SK-N-SH treated with all-trans-retinoic acid at 6 μM for 48 hours (cell line): ENCODE data around the gene CCM2.

Experiments used
- ATAC-seq: fragments of 200-7000 bp; cut with Tn5 transposase; 3 replicates; pipeline ENCODE4 v1.9.1; 2020; ENCODE audit warnings: mild to moderate bottlenecking, moderate library complexity
- BACH2 ChIP-seq: fragments of 250-450 bp; sonication (Bioruptor Pico); IDR thresholded peaks from 2 replicates; pipeline ENCODE4 v1.9.0; 2021; ENCODE audit warnings: mild to moderate bottlenecking, borderline replicate concordance
- CSDC2 ChIP-seq: fragments of 250-450 bp; sonication (Bioruptor Pico); IDR thresholded peaks from 2 replicates; pipeline ENCODE4 v1.5.0; 2020; ENCODE audit warnings: mild to moderate bottlenecking, moderate library complexity
- ESRRG ChIP-seq: fragments of 250-450 bp; sonication (Bioruptor Pico); IDR thresholded peaks from 2 replicates; pipeline ENCODE4 v1.6.1; 2021; ENCODE audit warnings: mild to moderate bottlenecking
- GLIS3 ChIP-seq: fragments of 250-450 bp; sonication (Bioruptor Pico); IDR thresholded peaks from 2 replicates; pipeline ENCODE4 v1.5.0; 2020; ENCODE audit warnings: mild to moderate bottlenecking, moderate library complexity
- ISL1 ChIP-seq: fragments of 250-450 bp; sonication (Bioruptor Pico); IDR thresholded peaks from 2 replicates; pipeline ENCODE4 v2.1.2; 2022; ENCODE audit warnings: mild to moderate bottlenecking, moderate library complexity
- OSR1 ChIP-seq: fragments of 250-450 bp; sonication (Bioruptor Pico); IDR thresholded peaks from 2 replicates; pipeline ENCODE4 v1.8.0; 2022; ENCODE audit warnings: moderate library complexity, mild to moderate bottlenecking, inconsistent platforms
- PPARA ChIP-seq: fragments of 250-450 bp; sonication (Bioruptor Pico); IDR thresholded peaks from 2 replicates; pipeline ENCODE4 v1.5.0; 2020; ENCODE audit warnings: mild to moderate bottlenecking, borderline replicate concordance
- RARB ChIP-seq: fragments of 250-450 bp; sonication (Bioruptor Pico); IDR thresholded peaks from 2 replicates; pipeline ENCODE4 v1.8.0; 2021; ENCODE audit warnings: mild to moderate bottlenecking, moderate library complexity
- SNAI2 ChIP-seq: fragments of 250-450 bp; sonication (Bioruptor Pico); IDR thresholded peaks from 2 replicates; pipeline ENCODE4 v1.5.0; 2020; ENCODE audit warnings: mild to moderate bottlenecking, moderate library complexity
- TCF4 ChIP-seq: fragments of 250-450 bp; sonication (Bioruptor Pico); IDR thresholded peaks from 2 replicates; pipeline ENCODE4 v1.8.0; 2021; ENCODE audit warnings: mild to moderate bottlenecking, moderate library complexity, borderline replicate concordance
- TOX ChIP-seq: fragments of 250-450 bp; sonication (Bioruptor Pico); IDR thresholded peaks from 2 replicates; pipeline ENCODE4 v1.8.0; 2021; ENCODE audit warnings: mild to moderate bottlenecking, moderate library complexity, borderline replicate concordance
- ZFP3 ChIP-seq: fragments of 250-450 bp; sonication (Bioruptor Pico); IDR thresholded peaks from 2 replicates; pipeline ENCODE4 v1.5.0; 2020; ENCODE audit warnings: mild to moderate bottlenecking, moderate library complexity
- ZFP30 ChIP-seq: fragments of 450-650 bp; formaldehyde crosslinking; IDR thresholded peaks from 2 replicates; pipeline ENCODE4 v1.5.0; 2022; ENCODE audit warnings: mild to moderate bottlenecking, moderate library complexity
- ZNF70 ChIP-seq: fragments of 450-650 bp; formaldehyde crosslinking; IDR thresholded peaks from 2 replicates; pipeline ENCODE4 v1.5.0; 2020; ENCODE audit warnings: mild to moderate bottlenecking, moderate library complexity
- ZNF8 ChIP-seq: fragments of 450-650 bp; formaldehyde crosslinking; IDR thresholded peaks from 2 replicates; pipeline ENCODE4 v1.5.0; 2020; ENCODE audit warnings: mild to moderate bottlenecking, moderate library complexity
- TF ChIP-seq, protein P1 (sequence below): fragments of 250-450 bp; sonication (Bioruptor Pico); IDR thresholded peaks from 2 replicates; pipeline ENCODE4 v1.5.0; 2020; ENCODE audit warnings: mild to moderate bottlenecking, moderate library complexity
- TF ChIP-seq, protein P2 (sequence below): fragments of 250-450 bp; sonication (Bioruptor Pico); IDR thresholded peaks from 2 replicates; pipeline ENCODE4 v1.8.0; 2020; ENCODE audit warnings: mild to moderate bottlenecking, moderate library complexity, borderline replicate concordance
- TF ChIP-seq, protein P3 (sequence below): fragments of 250-450 bp; sonication (Bioruptor Pico); IDR thresholded peaks from 2 replicates; pipeline ENCODE4 v1.5.1; 2021; ENCODE audit warnings: mild to moderate bottlenecking, moderate library complexity
- TF ChIP-seq, protein P4 (sequence below): fragments of 250-450 bp; sonication (Bioruptor Pico); IDR thresholded peaks from 2 replicates; pipeline ENCODE4 v1.8.0; 2021; ENCODE audit warnings: low read depth, mild to moderate bottlenecking, moderate library complexity, borderline replicate concordance
- TF ChIP-seq, protein P5 (sequence below): fragments of 250-450 bp; sonication (Bioruptor Pico); IDR thresholded peaks from 2 replicates; pipeline ENCODE4 v1.5.1; 2020; ENCODE audit warnings: low read depth, mild to moderate bottlenecking, moderate library complexity

CCM2 gene

DNA sequence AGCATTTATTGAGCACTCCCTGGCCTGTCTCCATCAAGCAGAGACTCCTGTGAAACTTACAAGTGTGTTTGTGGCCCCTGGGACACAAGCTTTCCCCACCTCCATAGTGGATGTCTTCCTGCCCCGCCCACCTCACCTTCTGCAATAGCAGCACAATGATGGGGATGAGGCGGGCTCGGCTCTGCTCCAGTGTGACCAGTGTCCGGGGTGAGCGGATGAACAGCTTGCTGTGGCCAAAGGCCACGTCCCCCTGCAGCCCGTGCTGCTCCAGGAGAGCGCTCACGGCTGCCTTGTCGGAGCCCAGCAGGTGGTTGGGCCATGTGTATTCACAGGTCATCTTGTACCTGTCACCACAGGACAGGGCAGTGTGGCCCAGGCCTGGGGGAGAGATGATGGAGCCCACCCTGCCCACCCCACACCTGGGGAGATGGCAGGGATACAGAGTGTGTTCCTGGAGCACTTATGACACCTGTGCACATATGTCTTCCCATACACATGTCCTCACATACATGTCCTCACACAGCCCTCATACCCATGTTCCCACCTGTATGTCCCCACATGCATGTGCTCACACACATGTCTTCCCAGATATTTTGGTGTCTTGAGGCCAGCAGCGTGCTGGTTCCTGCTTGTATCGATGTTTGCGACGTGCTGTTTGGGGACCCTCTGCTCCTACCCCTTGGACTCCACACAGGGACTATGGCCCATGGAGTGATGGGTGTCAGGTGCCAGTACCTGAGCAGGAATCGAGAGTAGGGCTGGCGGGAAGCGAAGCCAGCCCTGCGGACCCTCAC is 33.9 kb upstream of the CCM2 start:
- ATAC-seq = no peak
- no peak for TF ChIP-seq ZNF70

DNA sequence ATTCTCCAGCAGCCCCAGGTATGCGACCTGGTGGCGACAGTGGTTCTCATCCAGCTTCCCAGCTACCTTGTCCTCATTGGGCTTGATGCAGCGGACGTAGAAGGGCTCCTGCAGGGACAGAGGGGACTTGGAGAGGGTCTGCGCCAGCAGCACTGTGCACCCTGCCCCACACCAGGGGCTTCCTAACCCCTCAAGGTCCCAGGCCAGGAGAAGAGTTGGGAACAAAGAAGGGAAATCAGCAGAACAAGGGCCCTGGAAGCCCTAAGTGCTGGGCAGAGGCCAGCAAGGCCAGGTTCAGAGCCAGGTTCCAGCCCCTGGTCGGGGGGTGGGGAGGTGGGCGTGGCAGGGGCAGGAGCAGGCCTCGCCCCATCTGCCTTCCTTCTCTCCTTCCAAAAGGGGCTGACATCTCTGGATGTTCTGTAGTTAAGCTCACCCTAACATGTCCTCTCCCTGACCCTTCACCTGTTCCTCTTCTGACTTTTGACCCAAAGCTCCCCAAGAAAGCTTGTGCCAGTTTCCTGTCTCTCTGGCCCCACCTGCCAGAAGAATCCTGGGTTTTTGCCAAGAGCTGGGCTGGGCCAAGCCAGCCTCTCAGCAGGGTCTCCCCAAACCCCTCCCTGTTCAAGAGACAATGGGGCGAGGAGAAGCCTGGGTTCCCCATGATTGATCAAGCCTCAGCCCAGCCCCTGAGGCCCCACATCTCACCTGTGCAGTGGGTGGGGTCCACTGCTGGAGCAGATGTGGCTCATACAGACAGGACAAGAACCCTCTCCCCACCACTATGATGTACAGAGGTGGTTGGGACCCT is 33.1 kb upstream of the CCM2 start:
- no peak for TF ChIP-seq ISL1 (CRISPR knock-in tag)
- TF ChIP-seq, protein P1, sequence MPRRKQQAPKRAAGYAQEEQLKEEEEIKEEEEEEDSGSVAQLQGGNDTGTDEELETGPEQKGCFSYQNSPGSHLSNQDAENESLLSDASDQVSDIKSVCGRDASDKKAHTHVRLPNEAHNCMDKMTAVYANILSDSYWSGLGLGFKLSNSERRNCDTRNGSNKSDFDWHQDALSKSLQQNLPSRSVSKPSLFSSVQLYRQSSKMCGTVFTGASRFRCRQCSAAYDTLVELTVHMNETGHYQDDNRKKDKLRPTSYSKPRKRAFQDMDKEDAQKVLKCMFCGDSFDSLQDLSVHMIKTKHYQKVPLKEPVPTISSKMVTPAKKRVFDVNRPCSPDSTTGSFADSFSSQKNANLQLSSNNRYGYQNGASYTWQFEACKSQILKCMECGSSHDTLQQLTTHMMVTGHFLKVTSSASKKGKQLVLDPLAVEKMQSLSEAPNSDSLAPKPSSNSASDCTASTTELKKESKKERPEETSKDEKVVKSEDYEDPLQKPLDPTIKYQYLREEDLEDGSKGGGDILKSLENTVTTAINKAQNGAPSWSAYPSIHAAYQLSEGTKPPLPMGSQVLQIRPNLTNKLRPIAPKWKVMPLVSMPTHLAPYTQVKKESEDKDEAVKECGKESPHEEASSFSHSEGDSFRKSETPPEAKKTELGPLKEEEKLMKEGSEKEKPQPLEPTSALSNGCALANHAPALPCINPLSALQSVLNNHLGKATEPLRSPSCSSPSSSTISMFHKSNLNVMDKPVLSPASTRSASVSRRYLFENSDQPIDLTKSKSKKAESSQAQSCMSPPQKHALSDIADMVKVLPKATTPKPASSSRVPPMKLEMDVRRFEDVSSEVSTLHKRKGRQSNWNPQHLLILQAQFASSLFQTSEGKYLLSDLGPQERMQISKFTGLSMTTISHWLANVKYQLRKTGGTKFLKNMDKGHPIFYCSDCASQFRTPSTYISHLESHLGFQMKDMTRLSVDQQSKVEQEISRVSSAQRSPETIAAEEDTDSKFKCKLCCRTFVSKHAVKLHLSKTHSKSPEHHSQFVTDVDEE (CRISPR knock-in tag) = no peak
- TF ChIP-seq, protein P2, sequence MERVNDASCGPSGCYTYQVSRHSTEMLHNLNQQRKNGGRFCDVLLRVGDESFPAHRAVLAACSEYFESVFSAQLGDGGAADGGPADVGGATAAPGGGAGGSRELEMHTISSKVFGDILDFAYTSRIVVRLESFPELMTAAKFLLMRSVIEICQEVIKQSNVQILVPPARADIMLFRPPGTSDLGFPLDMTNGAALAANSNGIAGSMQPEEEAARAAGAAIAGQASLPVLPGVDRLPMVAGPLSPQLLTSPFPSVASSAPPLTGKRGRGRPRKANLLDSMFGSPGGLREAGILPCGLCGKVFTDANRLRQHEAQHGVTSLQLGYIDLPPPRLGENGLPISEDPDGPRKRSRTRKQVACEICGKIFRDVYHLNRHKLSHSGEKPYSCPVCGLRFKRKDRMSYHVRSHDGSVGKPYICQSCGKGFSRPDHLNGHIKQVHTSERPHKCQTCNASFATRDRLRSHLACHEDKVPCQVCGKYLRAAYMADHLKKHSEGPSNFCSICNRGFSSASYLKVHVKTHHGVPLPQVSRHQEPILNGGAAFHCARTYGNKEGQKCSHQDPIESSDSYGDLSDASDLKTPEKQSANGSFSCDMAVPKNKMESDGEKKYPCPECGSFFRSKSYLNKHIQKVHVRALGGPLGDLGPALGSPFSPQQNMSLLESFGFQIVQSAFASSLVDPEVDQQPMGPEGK (CRISPR knock-in tag) = no peak
- TF ChIP-seq TOX (CRISPR knock-in tag) = no peak
- no peak for TF ChIP-seq PPARA (CRISPR knock-in tag)
- TF ChIP-seq, protein P3, sequence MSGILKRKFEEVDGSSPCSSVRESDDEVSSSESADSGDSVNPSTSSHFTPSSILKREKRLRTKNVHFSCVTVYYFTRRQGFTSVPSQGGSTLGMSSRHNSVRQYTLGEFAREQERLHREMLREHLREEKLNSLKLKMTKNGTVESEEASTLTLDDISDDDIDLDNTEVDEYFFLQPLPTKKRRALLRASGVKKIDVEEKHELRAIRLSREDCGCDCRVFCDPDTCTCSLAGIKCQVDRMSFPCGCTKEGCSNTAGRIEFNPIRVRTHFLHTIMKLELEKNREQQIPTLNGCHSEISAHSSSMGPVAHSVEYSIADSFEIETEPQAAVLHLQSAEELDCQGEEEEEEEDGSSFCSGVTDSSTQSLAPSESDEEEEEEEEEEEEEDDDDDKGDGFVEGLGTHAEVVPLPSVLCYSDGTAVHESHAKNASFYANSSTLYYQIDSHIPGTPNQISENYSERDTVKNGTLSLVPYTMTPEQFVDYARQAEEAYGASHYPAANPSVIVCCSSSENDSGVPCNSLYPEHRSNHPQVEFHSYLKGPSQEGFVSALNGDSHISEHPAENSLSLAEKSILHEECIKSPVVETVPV (CRISPR knock-in tag) = no peak
- no peak for TF ChIP-seq CSDC2 (CRISPR knock-in tag)
- TF ChIP-seq GLIS3 (CRISPR knock-in tag) = no peak
- TF ChIP-seq ESRRG (CRISPR knock-in tag) = no peak
- no peak for TF ChIP-seq ZNF8 (CRISPR knock-in tag)
- TF ChIP-seq, protein P4, sequence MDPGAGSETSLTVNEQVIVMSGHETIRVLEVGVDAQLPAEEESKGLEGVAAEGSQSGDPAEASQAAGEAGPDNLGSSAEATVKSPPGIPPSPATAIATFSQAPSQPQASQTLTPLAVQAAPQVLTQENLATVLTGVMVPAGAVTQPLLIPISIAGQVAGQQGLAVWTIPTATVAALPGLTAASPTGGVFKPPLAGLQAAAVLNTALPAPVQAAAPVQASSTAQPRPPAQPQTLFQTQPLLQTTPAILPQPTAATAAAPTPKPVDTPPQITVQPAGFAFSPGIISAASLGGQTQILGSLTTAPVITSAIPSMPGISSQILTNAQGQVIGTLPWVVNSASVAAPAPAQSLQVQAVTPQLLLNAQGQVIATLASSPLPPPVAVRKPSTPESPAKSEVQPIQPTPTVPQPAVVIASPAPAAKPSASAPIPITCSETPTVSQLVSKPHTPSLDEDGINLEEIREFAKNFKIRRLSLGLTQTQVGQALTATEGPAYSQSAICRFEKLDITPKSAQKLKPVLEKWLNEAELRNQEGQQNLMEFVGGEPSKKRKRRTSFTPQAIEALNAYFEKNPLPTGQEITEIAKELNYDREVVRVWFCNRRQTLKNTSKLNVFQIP = no peak
- no peak for TF ChIP-seq ZFP3 (CRISPR knock-in tag)
- no peak for TF ChIP-seq OSR1 (CRISPR knock-in tag)
- no peak for TF ChIP-seq RARB (CRISPR knock-in tag)
- TF ChIP-seq, protein P5, sequence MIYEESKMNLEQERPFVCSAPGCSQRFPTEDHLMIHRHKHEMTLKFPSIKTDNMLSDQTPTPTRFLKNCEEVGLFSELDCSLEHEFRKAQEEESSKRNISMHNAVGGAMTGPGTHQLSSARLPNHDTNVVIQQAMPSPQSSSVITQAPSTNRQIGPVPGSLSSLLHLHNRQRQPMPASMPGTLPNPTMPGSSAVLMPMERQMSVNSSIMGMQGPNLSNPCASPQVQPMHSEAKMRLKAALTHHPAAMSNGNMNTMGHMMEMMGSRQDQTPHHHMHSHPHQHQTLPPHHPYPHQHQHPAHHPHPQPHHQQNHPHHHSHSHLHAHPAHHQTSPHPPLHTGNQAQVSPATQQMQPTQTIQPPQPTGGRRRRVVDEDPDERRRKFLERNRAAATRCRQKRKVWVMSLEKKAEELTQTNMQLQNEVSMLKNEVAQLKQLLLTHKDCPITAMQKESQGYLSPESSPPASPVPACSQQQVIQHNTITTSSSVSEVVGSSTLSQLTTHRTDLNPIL (CRISPR knock-in tag) = no peak
- TF ChIP-seq TCF4 (CRISPR knock-in tag) = no peak
- TF ChIP-seq BACH2 (CRISPR knock-in tag) = no peak
- TF ChIP-seq SNAI2 (CRISPR knock-in tag) = no peak
- no peak for TF ChIP-seq ZNF70
- TF ChIP-seq ZFP30 (CRISPR knock-in tag) = no peak
- no peak for ATAC-seq
